ENCODE measurements around the gene SARDH. TPM values are rescaled to one million over a fixed set of nuclear protein-coding genes. Genes with fewer than 3 reads are reported as not detected.

SARDH gene
- total RNA-seq, 3 donors from 2014 or later: 0.16 to 2.0 (median 1.0) TPM

- no peaks in the 10 kb centered on the region for H3K36me3 ChIP-seq
- H3K9me3 ChIP-seq: no peaks in the 10 kb centered on the region
- TF ChIP-seq POLR2A (IDR thresholded peaks at IDR 0.05) (no peak), CTCF (IDR thresholded peaks at IDR 0.05) (no peak), POLR2AphosphoS5 (IDR thresholded peaks at IDR 0.05) (no peak)
- no peaks in the 10 kb centered on the region for H3K4me1 ChIP-seq
- intact Hi-C loops (cut with DNase I; ENCODE audit: low total_unique reads): no loop called here
- no peaks in the 10 kb centered on the region for H3K27me3 ChIP-seq
- H3K4me3 ChIP-seq: no peak overlapping the region
- no peak overlapping the region for H3K27ac ChIP-seq
- DNase-seq (ENCODE audit: low spot score in 2 of 2): no peak
Measured at GRCh38 chr9:133781828-133782135, 43.6 kb upstream of the SARDH start.

- Histone ChIP-seq H3K4me3 (no peak overlapping the region), H3K4me1 (no peaks in the 10 kb centered on the region), H3K27me3 (no peaks in the 10 kb centered on the region), H3K27ac (no peak overlapping the region), H3K36me3 (no peaks in the 10 kb centered on the region), H3K9me3 (no peaks in the 10 kb centered on the region)
- intact Hi-C loops (cut with DNase I; ENCODE audit: low total_unique reads): no loop called here
- TF ChIP-seq POLR2A (IDR thresholded peaks at IDR 0.05): no peak
- no peak for DNase-seq (ENCODE audit: low spot score in 2 of 2)
Measured at GRCh38 chr9:133780962-133781827, 43.0 kb upstream of the SARDH start.

GRCh38 chr9:133780404-133780945, 42.3 kb upstream of the SARDH start:
- TF ChIP-seq CTCF (IDR thresholded peaks at IDR 0.05): no peak
- TF ChIP-seq POLR2AphosphoS5 (IDR thresholded peaks at IDR 0.05): no peak
- TF ChIP-seq POLR2A (IDR thresholded peaks at IDR 0.05): no peak
- Histone ChIP-seq H3K27me3 (no peaks in the 10 kb centered on the region), H3K4me1 (no peaks in the 10 kb centered on the region), H3K9me3 (no peaks in the 10 kb centered on the region), H3K36me3 (no peaks in the 10 kb centered on the region), H3K27ac (no peak overlapping the region), H3K4me3 (no peak overlapping the region)
- DNase-seq (ENCODE audit: low spot score in 2 of 2): no peak
- intact Hi-C loops (cut with DNase I; ENCODE audit: low total_unique reads): no loop called here

GRCh38 chr9:133779516-133780403, 41.6 kb upstream of the SARDH start:
- H3K27me3 ChIP-seq: no peaks in the 10 kb centered on the region
- no peaks in the 10 kb centered on the region for H3K4me1 ChIP-seq
- peaks cover 0 to 3% of the 10 kb centered on the region in 2 donors for H3K9me3 ChIP-seq
- TF ChIP-seq POLR2AphosphoS5 (IDR thresholded peaks at IDR 0.05): no peak
- TF ChIP-seq CTCF (IDR thresholded peaks at IDR 0.05): no peak
- no peak for TF ChIP-seq POLR2A (IDR thresholded peaks at IDR 0.05)
- intact Hi-C loops (cut with DNase I; ENCODE audit: low total_unique reads): no loop called here
- DNase-seq (ENCODE audit: low spot score in 2 of 2): no peak
- no peak overlapping the region for H3K4me3 ChIP-seq
- no peaks in the 10 kb centered on the region for H3K36me3 ChIP-seq
- H3K27ac ChIP-seq: no peak overlapping the region

GRCh38 chr9:133779081-133779480, 40.9 kb upstream of the SARDH start:
- TF ChIP-seq POLR2AphosphoS5 (IDR thresholded peaks at IDR 0.05): no peak
- no peak for TF ChIP-seq POLR2A (IDR thresholded peaks at IDR 0.05)
- no peak for TF ChIP-seq CTCF (IDR thresholded peaks at IDR 0.05)
- DNase-seq (ENCODE audit: low spot score in 2 of 2): no peak
- intact Hi-C loops (cut with DNase I; ENCODE audit: low total_unique reads): no loop called here
- Histone ChIP-seq H3K9me3 (peaks cover 0 to 9% of the 10 kb centered on the region in 2 donors), H3K36me3 (no peaks in the 10 kb centered on the region), H3K4me3 (no peak overlapping the region), H3K4me1 (no peaks in the 10 kb centered on the region), H3K27me3 (no peaks in the 10 kb centered on the region), H3K27ac (no peak overlapping the region)

All from breast epithelium (tissue), 4 donors.